Upper lobe of left lung (tissue), 4 donors: ENCODE measurements around the gene BNIP5.

Experiments
- CTCF ChIP-seq, 6 experiments: fragments of 450-650 bp in 4 of 6; fragments of 200-600 bp in 2 of 6; sonication (generic) in 2 of 6; IDR thresholded peaks; one replicate each; pipeline ENCODE4 v1.5.1; 2016 to 2019; ENCODE audit warnings: antibody characterized with exemption in 6 of 6
- POLR2A ChIP-seq, 4 donors: fragments of 450-650 bp; IDR thresholded peaks; one replicate each; pipeline ENCODE4 v1.5.1; 2016 to 2017; ENCODE audit warnings: antibody characterized with exemption in 4 of 4, mild to moderate bottlenecking in 2 of 4

GRCh38 chr6:36312854-36313648 is 23.6 kb downstream of the BNIP5 start:
- TF ChIP-seq CTCF (IDR thresholded peaks at IDR 0.05): no peak
- TF ChIP-seq POLR2A (IDR thresholded peaks at IDR 0.05): no peak
